Psoas muscle (tissue), 8 donors: ENCODE measurements around the gene CCDC6. TPM values are rescaled to one million over a fixed set of nuclear protein-coding genes. Genes with fewer than 3 reads are reported as not detected.
"Not testable (repeated sequence)": the region's sequence is repeated elsewhere in the genome, so short reads cannot be mapped to it uniquely, and the experiment has no call there.

Experiments used
- ATAC-seq, 4 donors: fragments of 200-7000 bp; cut with Tn5 transposase; one replicate each; pipeline ENCODE4 v1.9.1; 2020; ENCODE audit warnings: moderate library complexity in 3 of 4, mild to moderate bottlenecking in 2 of 4
- DNase-seq, 2 donors: peaks; one replicate each; pipeline ENCODE4 v3.0.0-alpha.2; 2020
- H3K27ac ChIP-seq: fragments of 200-600 bp; one replicate; pipeline ENCODE4 v1.8.0; 2022
- H3K27me3 ChIP-seq, 3 donors: fragments of 200-600 bp in 1 of 3; one replicate each; pipeline versions ENCODE4 v1.6.1 to v1.8.0; 2013 to 2022; ENCODE audit warnings: low read length in 2 of 3, mild to moderate bottlenecking in 2 of 3, moderate library complexity in 1 of 3; ENCODE audit not compliant: insufficient read depth in 3 of 3
- H3K36me3 ChIP-seq, 2 donors: fragments of 200-600 bp in 1 of 2; one replicate each; pipeline versions ENCODE4 v1.6.1 to v1.8.0; 2013 to 2022; ENCODE audit warnings: low read depth in 1 of 2, mild to moderate bottlenecking in 1 of 2, moderate library complexity in 1 of 2; ENCODE audit not compliant: insufficient read depth in 1 of 2
- H3K4me1 ChIP-seq: fragments of 200-600 bp; one replicate; pipeline ENCODE4 v1.8.0; 2022
- H3K4me3 ChIP-seq: fragments of 200-600 bp; one replicate; pipeline ENCODE4 v1.8.0; 2022; ENCODE audit warnings: mild to moderate bottlenecking
- H3K9me3 ChIP-seq: fragments of 200-600 bp; one replicate; pipeline ENCODE4 v1.8.0; 2022
- CTCF ChIP-seq: fragments of 200-600 bp; IDR thresholded peaks from one replicate; pipeline ENCODE4 v1.8.0; 2022; ENCODE audit warnings: antibody characterized with exemption
- WGBS, 3 donors: extraction: QIAGEN DNeasy Blood & Tissue Kit; methylation state at CpG; one replicate each; pipeline versions ENCODE4 v1.1.6 to v1.1.7; 2013; 5-methylcytosine and 5-hydroxymethylcytosine counted together
- intact Hi-C, 2 donors: fragments of 100-400 bp; cut with DNase I; formaldehyde crosslinking; loops; one replicate each; pipeline versions ENCODE4 v1.11.0 to v1.14.2; 2022
- long read RNA-seq, 2 donors: library from polyadenylated mRNA; unstranded; transcript quantifications; one replicate each; pipeline ENCODE4 v2.0.0, GENCODE V29; 2021
- polyA plus RNA-seq, 3 donors: library from polyadenylated mRNA; stranded (reverse); fragments of 200-250 nt; gene quantifications; one replicate each; pipeline ENCODE4 v1.2.3, GENCODE V29; 2013
- total RNA-seq, 4 donors: library from RNA; stranded (reverse); fragmentation: NEBNext Ultra II Directional in 2 of 4; extraction: Animal tissue kit (Norgen Biotek cat#: 25700) in 2 of 4; gene quantifications; one replicate each; pipeline versions ENCODE4 v1.2.1 to v1.2.4, GENCODE V29; 2021 to 2023
- donor health status: healthy with polysubstance abuse.
- donor health status: DM: no; HTN: no; CAD: no; lungs with moderate emphysema.
- donor health status: Bipolar disorder and iron deficiency.
- donor health status: healthy.
- donor health status: DM: yes; HTN: yes; CAD: no.
- donor health status: DM: no; HTN: no; CAD: no.
- donor health status: DM: no; HTN: no; CAD: no.
- donor health status: DM: yes; HTN: yes; CAD: no.

CCDC6 gene
- 10 to 100 TPM; 14.5 to 40.1 (median 23.0) TPM for total RNA-seq
- polyA plus RNA-seq: 10 to 100 TPM in 2 of 3 donors, 1 to 10 TPM in 1; 9.2 to 31.6 (median 11.3) TPM
- long read RNA-seq, donor 1, full-length matches to known transcripts: 1 of 4 reads
- long read RNA-seq, donor 1, partial matches to known transcripts: 0 of 4 reads
- long read RNA-seq, donor 1, other reads (novel, unspliced or antisense): 3 of 4 reads
- long read RNA-seq, donor 2, full-length matches to known transcripts: 22 of 38 reads
- long read RNA-seq, donor 2, partial matches to known transcripts: 5 of 38 reads
- long read RNA-seq, donor 2, other reads (novel, unspliced or antisense): 11 of 38 reads

- Histone ChIP-seq H3K4me3 (peak within 1 kb of the TSS; percentile 98), H3K9me3 (no peaks in the 10 kb centered on the region), H3K36me3 (no peaks in the 10 kb centered on the region), H3K4me1 (peaks cover 28% of the 10 kb centered on the region), H3K27me3 (no peaks in the 10 kb centered on the region), H3K27ac (peak within 1 kb of the TSS; percentile 97)
- TF ChIP-seq CTCF: peak; percentile 76
- WGBS, 3 donors: 0 to 1% (median 0%) methylated on average over 43 to 64 of the region's 64 CpGs
- intact Hi-C loops: loop anchor here (2.0 to 5.0 kb wide), 5 partner anchors 34 to 279 kb away; no protein-coding TSS in a partner anchor
- peak; percentile 93 to 96 for DNase-seq
- peak; percentile 91 to 96 (median 96) for ATAC-seq
Measured at GRCh38 chr10:59906417-59907202, at the start of gene CCDC6. TSS of gene CCDC6 (minus strand) at chr10:59906556. CDS start at chr10:59906424, 132 bp downstream.

DNA sequence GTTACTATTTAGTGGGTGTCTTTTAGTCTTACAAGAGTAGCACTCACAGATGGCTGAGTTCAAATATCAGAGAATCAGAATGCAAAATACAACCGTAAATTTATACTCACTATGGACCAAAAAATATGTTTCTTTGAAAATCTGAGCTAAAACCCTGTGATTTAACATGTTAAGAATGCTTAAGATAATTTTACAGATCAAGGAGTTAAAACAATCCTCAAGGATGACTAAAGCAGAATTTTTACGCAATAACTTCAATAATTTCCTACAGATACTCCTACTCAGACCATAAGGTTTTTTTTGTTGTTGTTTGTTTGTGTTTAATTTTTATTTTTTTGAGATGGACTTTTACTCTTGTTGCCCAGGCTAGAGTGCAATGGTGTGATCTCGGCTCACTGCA is 47.9 kb upstream of the CCDC6 start:
- Histone ChIP-seq H3K27me3 (no peaks in the 10 kb centered on the region), H3K4me1 (no peaks in the 10 kb centered on the region), H3K9me3 (no peaks in the 10 kb centered on the region), H3K36me3 (no peaks in the 10 kb centered on the region), H3K4me3 (no peak overlapping the region), H3K27ac (no peak overlapping the region)
- WGBS, 3 donors: 61 to 67% (median 67%) methylated on average over 3 of the region's 3 CpGs
- DNase-seq (no peak), ATAC-seq (no peak)
- intact Hi-C loops: no loop called here
- TF ChIP-seq CTCF: no peak

DNA sequence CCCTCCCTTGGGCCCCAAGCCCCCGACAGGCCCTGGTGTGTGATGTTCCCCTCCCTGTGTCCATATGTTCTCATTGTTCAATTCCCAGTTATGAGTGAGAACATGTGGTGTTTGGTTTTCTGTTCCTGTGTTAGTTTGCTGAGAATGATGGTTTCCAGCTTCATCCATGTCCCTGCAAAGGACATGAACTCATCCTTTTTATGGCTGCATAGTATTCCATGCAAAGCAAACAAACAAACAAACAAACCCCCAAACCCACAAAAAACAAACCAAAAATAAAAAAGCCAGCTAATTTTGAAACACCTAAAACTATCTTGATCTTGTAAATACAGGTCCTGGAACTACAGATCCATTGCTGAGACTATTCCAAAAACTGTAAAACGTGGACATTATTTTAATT is 47.4 kb upstream of the CCDC6 start:
- ATAC-seq, DNase-seq, H3K36me3 ChIP-seq, H3K27me3 ChIP-seq, H3K4me1 ChIP-seq, H3K9me3 ChIP-seq, H3K4me3 ChIP-seq, H3K27ac ChIP-seq, intact Hi-C loops: not testable (repeated sequence)
- WGBS, 3 donors: 79 to 85% (median 83%) methylated on average over 2 of the region's 2 CpGs

DNA sequence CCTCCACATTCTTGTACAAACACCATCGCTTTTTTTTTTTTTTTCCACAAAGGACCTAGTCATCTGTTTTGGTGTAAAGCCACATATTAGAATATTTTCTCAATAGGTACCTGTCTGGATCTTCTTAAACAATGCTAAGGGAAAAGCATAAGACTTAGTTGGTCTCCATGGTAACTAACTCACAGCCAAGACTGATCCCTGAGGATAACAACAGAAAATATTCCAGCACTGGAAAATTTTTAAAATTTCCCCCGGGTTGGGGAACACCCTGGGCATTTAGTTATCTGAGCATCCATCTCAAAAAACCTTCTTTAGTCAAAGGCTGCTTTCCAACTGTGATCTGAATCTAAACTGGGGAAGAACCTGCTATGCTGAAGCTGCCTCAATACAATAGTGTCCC is 43.7 kb upstream of the CCDC6 start:
- WGBS, 3 donors: 52 to 60% (median 58%) methylated on average over 2 of the region's 2 CpGs
- Histone ChIP-seq H3K27me3 (peaks cover 0 to 1% (median 0%) of the 10 kb centered on the region in 3 donors), H3K4me3 (no peak overlapping the region), H3K9me3 (no peaks in the 10 kb centered on the region), H3K27ac (no peak overlapping the region), H3K4me1 (no peaks in the 10 kb centered on the region), H3K36me3 (no peaks in the 10 kb centered on the region)
- intact Hi-C loops: no loop called here
- no peak for DNase-seq
- TF ChIP-seq CTCF: no peak
- ATAC-seq: no peak

DNA sequence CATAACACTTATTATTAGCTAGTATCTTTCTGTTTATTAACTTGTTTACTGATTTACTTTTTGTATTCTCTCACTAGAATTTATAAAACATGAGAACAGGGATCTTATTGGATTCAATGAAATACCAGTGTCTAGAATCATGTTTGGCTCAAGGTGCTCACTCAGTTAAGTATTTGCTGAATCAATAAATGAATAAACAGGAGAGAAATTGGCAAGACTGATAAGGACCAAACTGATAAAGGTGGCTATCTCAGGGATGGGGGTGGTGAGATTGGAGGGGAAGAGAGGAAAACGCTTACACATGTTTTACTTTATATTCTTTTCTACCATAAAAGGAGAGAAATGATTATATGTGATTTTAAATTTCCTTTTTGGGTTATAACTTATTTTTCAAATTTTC is 43.3 kb upstream of the CCDC6 start:
- H3K9me3 ChIP-seq: no peaks in the 10 kb centered on the region
- H3K27ac ChIP-seq: no peak overlapping the region
- ATAC-seq: no peak
- TF ChIP-seq CTCF: no peak
- WGBS, 3 donors: 83 to 87% (median 87%) methylated on average over 1 of the region's 1 CpG
- peaks cover 0 to 1% (median 0%) of the 10 kb centered on the region in 3 donors for H3K27me3 ChIP-seq
- H3K36me3 ChIP-seq: no peaks in the 10 kb centered on the region
- intact Hi-C loops: no loop called here
- H3K4me1 ChIP-seq: no peaks in the 10 kb centered on the region
- no peak overlapping the region for H3K4me3 ChIP-seq
- no peak for DNase-seq
